Measurements from ENCODE around the gene APOC1.

- TF ChIP-seq EZH2 (IDR thresholded peaks at IDR 0.05; ENCODE audit: insufficient read depth, poor library complexity, severe bottlenecking) (no peak), EZH2phosphoT487 (IDR thresholded peaks at IDR 0.05; ENCODE audit: insufficient read depth, low read depth) (no peak)
Observed at GRCh38 chr19:44883922-44884321, 30.5 kb upstream of the APOC1 start.
